H1 (cell line): Measurements from ENCODE around the gene CIB4. TPM values are rescaled to one million over a fixed set of nuclear protein-coding genes. Genes with fewer than 3 reads are reported as not detected.

Experiments used
- CEBPB ChIP-seq: IDR thresholded peaks from 2 replicates; pipeline ENCODE4 v1.6.1; 2012; ENCODE audit warnings: low read depth, low read length
- HDAC2 ChIP-seq, 2 experiments: fragments of 300-600 bp in 1 of 2; sonication (generic) in 1 of 2; IDR thresholded peaks; 2 replicates each; pipeline ENCODE4 v1.6.1; 2011 to 2012; ENCODE audit warnings: low read depth in 2 of 2, low read length in 2 of 2, mild to moderate bottlenecking in 2 of 2, moderate library complexity in 2 of 2, borderline replicate concordance in 1 of 2, inconsistent platforms in 1 of 2
- SIX5 ChIP-seq: IDR thresholded peaks from 2 replicates; pipeline ENCODE4 v1.6.1; 2011; ENCODE audit warnings: mild to moderate bottlenecking, low read depth, low read length
- polyA plus RNA-seq, 7 experiments: library from polyadenylated mRNA; depleted of rRNA in 3 of 7; stranded (reverse) in 5 of 7; unstranded in 2 of 7; fragments of >200 nt in 5 of 7; fragments of 200-250 nt in 2 of 7; gene quantifications; 1 replicate in 5 of 7; 2 replicates in 1 of 7; 4 replicates in 1 of 7; pipeline versions ENCODE4 v1.2.1 to v1.2.3, GENCODE V29; 2011 to 2013; ENCODE audit warnings: missing spikeins in 2 of 7, mixed read lengths in 2 of 7
- total RNA-seq: library from RNA; stranded (reverse); fragmentation: NEBNext Ultra II Directional; extraction: Animal tissue kit (Norgen Biotek cat#: 25700); gene quantifications from 2 replicates; pipeline ENCODE4 v1.2.1, GENCODE V29; 2021
- TF ChIP-seq, protein P1 (sequence below): IDR thresholded peaks from 2 replicates; pipeline ENCODE4 v1.6.1; 2012; ENCODE audit warnings: low read length, inconsistent platforms

Gene CIB4
- total and polyA plus RNA-seq, 2 of the 8 experiments (the other 6 are each of a cell fraction or from before 2014, with no cell fraction given), result not detected

GRCh38 chr2:26575836-26576564 lies 65.2 kb downstream of the CIB4 start (continued):
- TF ChIP-seq, protein P1, sequence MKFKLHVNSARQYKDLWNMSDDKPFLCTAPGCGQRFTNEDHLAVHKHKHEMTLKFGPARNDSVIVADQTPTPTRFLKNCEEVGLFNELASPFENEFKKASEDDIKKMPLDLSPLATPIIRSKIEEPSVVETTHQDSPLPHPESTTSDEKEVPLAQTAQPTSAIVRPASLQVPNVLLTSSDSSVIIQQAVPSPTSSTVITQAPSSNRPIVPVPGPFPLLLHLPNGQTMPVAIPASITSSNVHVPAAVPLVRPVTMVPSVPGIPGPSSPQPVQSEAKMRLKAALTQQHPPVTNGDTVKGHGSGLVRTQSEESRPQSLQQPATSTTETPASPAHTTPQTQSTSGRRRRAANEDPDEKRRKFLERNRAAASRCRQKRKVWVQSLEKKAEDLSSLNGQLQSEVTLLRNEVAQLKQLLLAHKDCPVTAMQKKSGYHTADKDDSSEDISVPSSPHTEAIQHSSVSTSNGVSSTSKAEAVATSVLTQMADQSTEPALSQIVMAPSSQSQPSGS, result no peak
- TF ChIP-seq SIX5, result no peak
- no peak for TF ChIP-seq HDAC2 (IDR thresholded peaks at IDR 0.05; ENCODE audit: borderline replicate concordance in 1 of 2, low read depth in 2 of 2, low read length in 2 of 2)
- TF ChIP-seq CEBPB, result no peak
- TF ChIP-seq, all 59 proteins: peak for 0
